ENCODE results near the gene EXD3. TPM values are rescaled to one million over a fixed set of nuclear protein-coding genes. Genes with fewer than 3 reads are reported as not detected.

Gene EXD3
- total and polyA plus RNA-seq, 2 donors (not counting 1 experiment from before 2014, with no cell fraction given) = 2.6 to 13.0 TPM

- H4K20me1 ChIP-seq (ENCODE audit: control insufficient read depth, extremely low read depth, insufficient read depth, low read length) = no peaks in the 10 kb centered on the region
- no peak overlapping the region for H2AFZ ChIP-seq (ENCODE audit: low read length)
- TF ChIP-seq CTCF (conservative IDR thresholded peaks at IDR 0.05 in 1 of 2, IDR thresholded peaks at IDR 0.05 in 1 of 2; ENCODE audit: low read depth in 1 of 2, low read length in 2 of 2) = no peak
- TF ChIP-seq EZH2 (IDR thresholded peaks at IDR 0.05; ENCODE audit: low read length, missing control alignments) = no peak
These were observed 17.9 kb downstream of the EXD3 start for GRCh38 chr9:137404961-137405567.

GRCh38 chr9:137403269-137403668, 19.7 kb downstream of the EXD3 start:
- H3K79me2 ChIP-seq (ENCODE audit: control insufficient read depth, insufficient read depth, low read length) = no peaks in the 10 kb centered on the region
- H3K4me2 ChIP-seq (ENCODE audit: extremely low read depth, insufficient read depth, low read length) = no peak overlapping the region
- no peak overlapping the region for H3K27ac ChIP-seq (ENCODE audit: insufficient read depth, low read length)
- H2AFZ ChIP-seq (ENCODE audit: low read length) = no peak overlapping the region
- no peaks in the 10 kb centered on the region for H4K20me1 ChIP-seq (ENCODE audit: control insufficient read depth, extremely low read depth, insufficient read depth, low read length)
- H3K4me3 ChIP-seq (replicated peaks in 1 of 4; ENCODE audit: control extremely low read depth in 1 of 4, insufficient read depth in 1 of 4, low read depth in 3 of 4, low read length in 4 of 4) = no peak overlapping the region
- no peaks in the 10 kb centered on the region for H3K36me3 ChIP-seq (ENCODE audit: control insufficient read depth, insufficient read depth, low read length)
- H3K9me3 ChIP-seq (ENCODE audit: control insufficient read depth, insufficient read depth, low read depth, low read length) = no peaks in the 10 kb centered on the region
- H3K27me3 ChIP-seq (ENCODE audit: control insufficient read depth, insufficient read depth, low read length) = no peaks in the 10 kb centered on the region
- H3K4me1 ChIP-seq (ENCODE audit: control insufficient read depth, extremely low read depth, insufficient read depth, low read length) = peaks cover 2% of the 10 kb centered on the region
- no peak for TF ChIP-seq EZH2 (IDR thresholded peaks at IDR 0.05; ENCODE audit: low read length, missing control alignments)
- TF ChIP-seq CTCF (conservative IDR thresholded peaks at IDR 0.05 in 1 of 2, IDR thresholded peaks at IDR 0.05 in 1 of 2; ENCODE audit: low read depth in 1 of 2, low read length in 2 of 2) = no peak
- DNase-seq (ENCODE audit: low read depth in 2 of 2) = no peak
- no peak overlapping the region for H3K9ac ChIP-seq (ENCODE audit: insufficient read depth, low read length)

More at GRCh38 chr9:137404961-137405567, 17.9 kb downstream of the EXD3 start:
- Histone ChIP-seq H3K4me1 (ENCODE audit: control insufficient read depth, extremely low read depth, insufficient read depth, low read length) (peaks cover 2% of the 10 kb centered on the region), H3K79me2 (ENCODE audit: control insufficient read depth, insufficient read depth, low read length) (no peaks in the 10 kb centered on the region), H3K27me3 (ENCODE audit: control insufficient read depth, insufficient read depth, low read length) (no peaks in the 10 kb centered on the region), H3K9ac (ENCODE audit: insufficient read depth, low read length) (no peak overlapping the region), H3K36me3 (ENCODE audit: control insufficient read depth, insufficient read depth, low read length) (no peaks in the 10 kb centered on the region), H3K4me3 (replicated peaks in 1 of 4; ENCODE audit: control extremely low read depth in 1 of 4, insufficient read depth in 1 of 4, low read depth in 3 of 4, low read length in 4 of 4) (no peak overlapping the region), H3K27ac (ENCODE audit: insufficient read depth, low read length) (no peak overlapping the region), H3K9me3 (ENCODE audit: control insufficient read depth, insufficient read depth, low read depth, low read length) (no peaks in the 10 kb centered on the region), H3K4me2 (ENCODE audit: extremely low read depth, insufficient read depth, low read length) (no peak overlapping the region)
- no peak for DNase-seq (ENCODE audit: low read depth in 2 of 2)

GRCh38 chr9:137402746-137403145, 20.2 kb downstream of the EXD3 start:
- TF ChIP-seq CTCF (conservative IDR thresholded peaks at IDR 0.05 in 1 of 2, IDR thresholded peaks at IDR 0.05 in 1 of 2; ENCODE audit: low read depth in 1 of 2, low read length in 2 of 2) (no peak), EZH2 (IDR thresholded peaks at IDR 0.05; ENCODE audit: low read length, missing control alignments) (no peak)
- H3K36me3 ChIP-seq (ENCODE audit: control insufficient read depth, insufficient read depth, low read length) = no peaks in the 10 kb centered on the region

More at GRCh38 chr9:137402746-137403145, 20.2 kb downstream of the EXD3 start:
- Histone ChIP-seq H3K4me1 (ENCODE audit: control insufficient read depth, extremely low read depth, insufficient read depth, low read length) (peaks cover under 1% of the 10 kb centered on the region), H3K4me3 (replicated peaks in 1 of 4; ENCODE audit: control extremely low read depth in 1 of 4, insufficient read depth in 1 of 4, low read depth in 3 of 4, low read length in 4 of 4) (no peak overlapping the region), H2AFZ (ENCODE audit: low read length) (no peak overlapping the region), H4K20me1 (ENCODE audit: control insufficient read depth, extremely low read depth, insufficient read depth, low read length) (no peaks in the 10 kb centered on the region), H3K27ac (ENCODE audit: insufficient read depth, low read length) (no peak overlapping the region), H3K9ac (ENCODE audit: insufficient read depth, low read length) (no peak overlapping the region), H3K9me3 (ENCODE audit: control insufficient read depth, insufficient read depth, low read depth, low read length) (no peaks in the 10 kb centered on the region), H3K79me2 (ENCODE audit: control insufficient read depth, insufficient read depth, low read length) (no peaks in the 10 kb centered on the region), H3K27me3 (ENCODE audit: control insufficient read depth, insufficient read depth, low read length) (no peaks in the 10 kb centered on the region), H3K4me2 (ENCODE audit: extremely low read depth, insufficient read depth, low read length) (no peak overlapping the region)
- no peak for DNase-seq (ENCODE audit: low read depth in 2 of 2)
